ENCODE data around the gene ADSL.

ADSL gene

GRCh38 chr22:40404251-40405177 is 58.2 kb downstream of the ADSL start:
- FAIRE-seq = no peak
- no peak for DNase-seq (ENCODE audit: low spot score)

- DNase-seq (ENCODE audit: low spot score) (no peak), FAIRE-seq (no peak)
Observed at GRCh38 chr22:40405178-40406062, 59.1 kb downstream of the ADSL start.

GRCh38 chr22:40406063-40406890 is 60.0 kb downstream of the ADSL start:
- no peak for DNase-seq (ENCODE audit: low spot score)
- FAIRE-seq = no peak

- FAIRE-seq (no peak), DNase-seq (ENCODE audit: low spot score) (no peak)
Observed at GRCh38 chr22:40407021-40407761, 60.9 kb downstream of the ADSL start.

DNA sequence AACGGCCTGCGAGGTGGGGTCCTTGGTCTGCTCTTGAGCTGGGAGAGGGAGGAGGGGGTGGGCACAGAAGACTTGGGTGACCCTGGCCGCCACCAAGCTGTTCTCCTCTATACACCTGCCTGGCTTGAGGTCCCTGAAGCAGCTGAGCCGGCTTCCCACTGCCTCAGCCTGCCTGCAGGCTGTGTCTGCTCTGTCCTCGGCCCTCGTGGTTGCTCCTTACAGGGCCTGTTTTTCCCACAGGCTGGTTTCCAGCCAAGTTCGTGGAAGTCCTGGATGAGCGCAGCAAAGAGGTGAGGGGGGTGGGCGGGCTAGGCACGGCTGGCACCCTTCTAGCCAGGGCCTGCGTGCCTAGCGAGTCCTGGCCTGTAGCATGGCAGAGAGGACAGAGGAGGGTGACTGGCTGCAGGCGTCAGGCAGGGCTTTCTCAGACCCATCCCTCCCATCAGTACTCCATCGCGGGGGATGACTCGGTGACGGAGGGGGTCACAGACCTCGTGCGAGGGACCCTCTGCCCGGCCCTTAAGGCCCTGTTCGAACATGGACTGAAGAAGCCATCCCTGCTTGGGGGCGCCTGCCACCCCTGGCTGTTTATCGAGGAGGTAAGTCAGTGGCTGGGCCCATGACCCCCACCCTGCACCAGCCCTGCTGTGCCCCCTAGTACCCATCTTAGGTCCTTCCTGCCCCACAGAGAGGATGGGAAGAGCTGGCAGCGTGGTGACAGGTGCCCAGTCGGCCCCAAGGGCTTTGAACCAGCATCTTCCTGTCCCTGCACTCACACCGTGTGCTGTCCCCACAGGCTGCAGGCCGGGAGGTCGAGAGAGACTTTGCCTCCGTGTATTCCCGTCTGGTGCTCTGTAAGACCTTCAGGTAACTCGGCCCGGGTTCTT is 61.8 kb downstream of the ADSL start:
- DNase-seq (ENCODE audit: low spot score) = no peak
- FAIRE-seq = no peak

DNA sequence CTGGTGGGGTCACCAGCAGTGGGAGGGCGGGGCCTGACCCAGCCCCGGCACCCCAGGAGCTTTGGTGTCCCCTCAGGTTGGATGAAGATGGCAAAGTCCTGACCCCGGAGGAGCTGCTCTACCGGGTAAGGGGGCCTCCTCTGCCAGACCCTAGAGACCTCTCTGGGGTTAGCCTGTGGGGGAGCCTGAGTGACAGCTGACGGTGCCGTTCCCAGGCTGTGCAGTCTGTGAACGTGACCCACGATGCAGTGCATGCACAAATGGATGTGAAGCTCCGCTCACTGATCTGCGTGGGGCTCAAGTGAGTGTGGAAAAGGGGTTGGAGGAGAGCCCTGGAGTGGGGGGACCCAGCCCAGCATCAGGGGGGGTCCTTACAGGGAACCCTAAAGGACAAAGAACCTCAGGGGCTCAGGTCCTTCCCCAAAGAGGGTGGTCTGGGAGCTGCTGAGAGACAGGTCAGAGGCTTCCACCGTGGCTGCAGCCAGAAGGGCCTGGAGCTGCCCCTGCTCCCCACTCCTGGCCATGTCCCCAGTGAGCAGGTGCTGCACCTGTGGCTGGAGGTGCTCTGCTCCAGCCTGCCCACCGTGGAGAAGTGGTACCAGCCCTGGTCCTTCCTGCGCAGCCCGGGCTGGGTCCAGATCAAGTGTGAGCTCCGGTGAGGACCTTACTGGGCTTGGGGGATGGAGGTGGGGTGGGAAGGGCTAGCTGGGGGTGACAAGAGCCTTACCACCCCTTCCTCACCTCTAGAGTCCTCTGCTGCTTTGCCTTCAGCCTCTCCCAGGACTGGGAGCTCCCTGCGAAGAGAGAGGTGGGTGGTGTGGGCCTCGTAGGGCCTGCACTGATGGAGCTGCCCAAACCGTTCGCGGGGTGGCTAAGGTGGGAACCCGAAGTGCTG is 62.7 kb downstream of the ADSL start:
- FAIRE-seq (no peak), DNase-seq (ENCODE audit: low spot score) (no peak)

- DNase-seq (ENCODE audit: low spot score) (no peak), FAIRE-seq (no peak)
Observed at GRCh38 chr22:40409613-40410113, 63.4 kb downstream of the ADSL start.

GRCh38 chr22:40410272-40410671 is 64.0 kb downstream of the ADSL start:
- DNase-seq (ENCODE audit: low spot score) = no peak
- no peak for FAIRE-seq

DNA sequence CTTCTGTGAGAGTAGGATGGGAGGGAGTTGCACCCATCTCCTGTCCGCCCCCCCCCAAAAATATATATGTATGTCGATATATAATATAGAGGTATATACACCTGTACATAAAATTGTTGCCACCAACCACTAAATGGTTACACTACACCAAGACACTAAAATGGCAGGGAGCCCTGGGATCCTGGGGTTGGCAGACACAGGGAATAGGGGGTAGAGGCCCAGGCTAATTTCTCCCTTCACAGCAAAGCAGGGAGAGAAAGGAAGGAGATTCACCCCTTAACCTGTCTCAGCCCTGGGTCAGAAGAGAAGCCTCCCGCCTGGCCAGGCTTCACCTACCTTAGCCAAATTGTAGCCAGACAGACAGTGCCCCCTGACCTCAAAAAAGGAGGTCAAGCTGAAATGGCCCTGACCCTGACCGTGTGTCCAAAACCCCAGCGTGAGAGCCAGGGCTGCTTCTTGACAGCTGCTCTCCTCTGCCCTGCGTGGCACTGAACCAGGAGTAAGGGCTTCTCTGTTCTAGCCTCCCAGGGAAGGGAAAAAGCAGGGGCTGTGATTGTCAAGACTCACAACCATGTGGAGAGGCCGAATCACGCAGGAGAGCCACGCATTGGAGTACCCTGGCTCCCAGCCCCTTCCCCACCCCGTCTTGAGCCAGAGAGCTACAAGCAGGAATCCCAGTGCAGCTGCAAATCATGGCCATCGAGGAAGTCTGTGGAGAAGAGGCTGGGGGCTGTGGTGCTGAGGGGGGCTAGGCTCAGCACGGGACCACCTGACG is 64.6 kb downstream of the ADSL start:
- no peak for DNase-seq (ENCODE audit: low spot score)

GRCh38 chr22:40411506-40411861 is 65.2 kb downstream of the ADSL start:
- FAIRE-seq (no peak), DNase-seq (ENCODE audit: low spot score) (no peak)

More for the DNA sequence above, 64.6 kb downstream of the ADSL start:
- no peak for FAIRE-seq

DNA sequence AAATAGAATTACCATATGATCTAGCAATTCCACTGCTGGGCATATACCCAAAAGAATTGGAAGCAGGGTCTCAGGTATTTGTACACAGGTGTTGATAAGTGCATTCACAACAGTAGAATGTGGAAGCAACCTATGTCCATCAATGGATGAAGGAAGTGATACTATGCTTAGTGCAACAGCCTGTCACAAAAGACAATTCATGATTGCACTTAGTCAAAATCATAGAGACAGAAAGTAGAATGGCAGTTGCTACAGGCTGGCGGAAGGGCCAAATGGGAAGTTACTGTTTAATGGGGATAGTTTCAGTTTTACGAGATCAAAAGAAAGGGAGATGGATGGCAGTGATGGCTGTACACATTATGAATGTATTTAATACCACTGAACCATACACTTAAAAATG is 66.1 kb downstream of the ADSL start:
- DNase-seq (ENCODE audit: low spot score) (no peak), FAIRE-seq (no peak)

DNA sequence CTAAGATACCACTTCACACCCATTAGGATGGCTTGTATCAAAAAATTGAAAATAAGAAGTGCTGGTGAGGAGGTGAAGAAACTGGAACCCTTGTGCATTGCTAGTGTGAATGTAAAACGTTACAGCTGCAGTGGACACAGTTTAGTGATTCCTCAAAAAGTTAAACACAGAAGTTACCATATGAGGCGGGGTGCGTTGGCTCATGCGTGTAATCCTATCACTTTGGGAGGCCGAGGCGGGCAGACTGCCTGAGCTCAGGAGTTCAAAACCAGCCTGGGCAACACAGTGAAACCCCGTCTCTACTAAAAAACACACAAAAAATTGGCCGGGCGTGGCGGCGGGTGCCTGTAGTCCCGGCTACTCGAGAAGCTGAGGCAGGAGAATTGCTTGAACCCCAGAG is 67.6 kb downstream of the ADSL start:
- no peak for FAIRE-seq
- DNase-seq (ENCODE audit: low spot score) = no peak

DNA sequence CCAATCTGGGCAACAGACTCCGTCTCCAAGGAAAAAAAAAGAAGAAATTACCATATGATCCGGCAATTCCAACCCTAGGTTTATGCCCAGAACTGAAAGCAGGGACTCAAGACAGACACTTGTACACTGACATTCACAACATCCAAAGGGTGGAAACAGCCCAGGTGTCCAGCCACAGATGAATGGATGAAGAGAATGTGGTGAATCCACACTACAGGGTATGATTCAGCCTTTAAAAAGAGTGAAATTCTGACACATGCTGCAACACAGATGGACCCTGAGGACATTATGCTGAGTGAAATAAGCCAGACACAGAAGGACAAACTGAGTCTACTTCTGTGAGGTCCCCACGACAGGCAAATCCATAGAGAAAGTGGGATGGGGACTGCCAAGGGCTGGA is 68.0 kb downstream of the ADSL start:
- no peak for FAIRE-seq

DNA sequence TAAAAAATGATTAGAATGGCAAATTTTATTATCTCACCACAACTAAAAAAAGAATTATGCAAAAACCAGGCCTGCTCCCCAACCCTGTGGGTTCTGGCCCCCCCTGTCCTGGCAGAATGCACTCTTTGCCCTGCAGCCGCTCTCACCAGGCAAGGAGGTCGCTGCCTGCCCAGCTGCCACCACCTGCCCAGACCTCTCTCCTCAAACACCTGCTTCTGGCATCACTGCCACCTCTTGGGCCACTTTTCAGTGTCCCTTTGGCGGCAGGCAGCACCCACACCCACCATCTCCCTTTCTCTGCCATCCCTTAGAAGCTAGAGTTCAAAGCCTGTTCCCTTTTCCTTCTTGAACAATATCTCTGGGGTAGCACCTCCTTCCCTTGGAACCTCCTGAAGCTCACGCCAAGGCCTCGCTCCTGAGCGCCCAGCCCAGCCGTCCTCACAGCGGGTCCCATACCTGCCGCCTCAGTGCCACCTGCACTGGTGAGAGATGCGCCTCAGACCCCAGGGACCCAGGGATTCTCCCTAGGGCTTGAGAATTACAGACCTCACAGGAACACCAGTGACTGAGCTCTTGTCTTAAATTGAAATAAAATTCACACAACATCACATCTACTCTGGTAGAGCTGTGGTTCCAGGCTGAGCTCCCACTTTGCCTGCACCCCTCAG is 68.7 kb downstream of the ADSL start:
- FAIRE-seq = no peak
- DNase-seq (ENCODE audit: low spot score) = no peak

More for the DNA sequence above, 68.0 kb downstream of the ADSL start:
- DNase-seq (ENCODE audit: low spot score) = no peak

GRCh38 chr22:40415531-40416266 is 69.4 kb downstream of the ADSL start:
- no peak for FAIRE-seq
- no peak for DNase-seq (ENCODE audit: low spot score)

GRCh38 chr22:40416267-40416570 is 69.9 kb downstream of the ADSL start:
- DNase-seq (ENCODE audit: low spot score) (no peak), FAIRE-seq (no peak)

GRCh38 chr22:40416636-40417035 is 70.3 kb downstream of the ADSL start:
- FAIRE-seq (no peak), DNase-seq (ENCODE audit: low spot score) (no peak)
